ENCODE results near the gene HSD17B13.

The HSD17B13 gene, protein sequence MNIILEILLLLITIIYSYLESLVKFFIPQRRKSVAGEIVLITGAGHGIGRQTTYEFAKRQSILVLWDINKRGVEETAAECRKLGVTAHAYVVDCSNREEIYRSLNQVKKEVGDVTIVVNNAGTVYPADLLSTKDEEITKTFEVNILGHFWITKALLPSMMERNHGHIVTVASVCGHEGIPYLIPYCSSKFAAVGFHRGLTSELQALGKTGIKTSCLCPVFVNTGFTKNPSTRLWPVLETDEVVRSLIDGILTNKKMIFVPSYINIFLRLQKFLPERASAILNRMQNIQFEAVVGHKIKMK

DNA sequence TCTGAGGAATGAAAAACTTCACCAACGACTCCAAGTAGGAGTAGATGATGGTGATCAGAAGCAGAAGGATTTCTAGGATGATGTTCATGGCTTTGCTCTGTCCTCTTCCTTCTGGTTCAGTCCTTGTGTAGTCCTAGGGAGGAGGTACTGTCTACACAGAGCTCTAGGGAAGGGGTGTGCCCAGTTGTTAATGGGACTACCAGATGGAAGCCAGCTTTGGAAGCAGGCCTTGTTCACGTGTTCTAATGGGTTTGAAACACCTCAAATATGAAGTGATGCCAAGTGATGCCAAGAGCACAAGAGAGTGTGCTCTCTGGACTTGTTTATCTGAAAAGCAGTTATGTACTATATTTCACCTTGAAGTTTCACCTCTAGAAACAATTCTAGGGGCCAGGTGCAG, at the start of gene HSD17B13:
Gene HSD17B13, minus strand, starts transcription at position 129 of the 400 bp plus-strand sequence. Its CDS starts 41 bp downstream, at position 88.
- H3F3A ChIP-seq (ENCODE audit: insufficient read depth, low read length) = no peaks in the 10 kb centered on the region
- H3K9me2 ChIP-seq (ENCODE audit: low read depth, low read length) = no peaks in the 10 kb centered on the region
- H3K4me3 ChIP-seq (ENCODE audit: low read depth, low read length, poor library complexity, severe bottlenecking) = no peak within 1 kb of the TSS
- no peak for TF ChIP-seq EZH2 (IDR thresholded peaks at IDR 0.05; ENCODE audit: borderline replicate concordance, low read length)
- no peak for TF ChIP-seq CTCF (IDR thresholded peaks at IDR 0.05; ENCODE audit: low read length)
- no peaks in the 10 kb centered on the region for H3K79me2 ChIP-seq (ENCODE audit: insufficient read depth, low read length)
- no peak within 1 kb of the TSS for H3K27ac ChIP-seq (ENCODE audit: low read depth, low read length, poor library complexity, severe bottlenecking)
- no peak within 1 kb of the TSS for H3K4me2 ChIP-seq (ENCODE audit: low read length)
- H3K9ac ChIP-seq (ENCODE audit: low read length) = no peak within 1 kb of the TSS
- H3K9me3 ChIP-seq (ENCODE audit: low read length) = no peaks in the 10 kb centered on the region
- H3K27me3 ChIP-seq (ENCODE audit: insufficient read depth, low read length) = no peaks in the 10 kb centered on the region
- no peak within 1 kb of the TSS for H2AFZ ChIP-seq (ENCODE audit: low read length)
- no peaks in the 10 kb centered on the region for H3K4me1 ChIP-seq (ENCODE audit: insufficient read depth, low read length, severe bottlenecking)
- H3K36me3 ChIP-seq (ENCODE audit: insufficient read depth, low read length) = no peaks in the 10 kb centered on the region
- no peaks in the 10 kb centered on the region for H4K20me1 ChIP-seq (ENCODE audit: insufficient read depth, low read length)

- no peak overlapping the region for H3K4me2 ChIP-seq (ENCODE audit: low read length)
- H3K27ac ChIP-seq (ENCODE audit: low read depth, low read length, poor library complexity, severe bottlenecking) = no peak overlapping the region
- H3K9me3 ChIP-seq (ENCODE audit: low read length) = no peaks in the 10 kb centered on the region
- no peaks in the 10 kb centered on the region for H4K20me1 ChIP-seq (ENCODE audit: insufficient read depth, low read length)
- no peaks in the 10 kb centered on the region for H3K9me2 ChIP-seq (ENCODE audit: low read depth, low read length)
- H2AFZ ChIP-seq (ENCODE audit: low read length) = no peak overlapping the region
- no peaks in the 10 kb centered on the region for H3F3A ChIP-seq (ENCODE audit: insufficient read depth, low read length)
- no peaks in the 10 kb centered on the region for H3K4me1 ChIP-seq (ENCODE audit: insufficient read depth, low read length, severe bottlenecking)
- H3K9ac ChIP-seq (ENCODE audit: low read length) = no peak overlapping the region
- no peak overlapping the region for H3K4me3 ChIP-seq (ENCODE audit: low read depth, low read length, poor library complexity, severe bottlenecking)
- H3K36me3 ChIP-seq (ENCODE audit: insufficient read depth, low read length) = peaks cover 34% of the 10 kb centered on the region
- TF ChIP-seq EZH2 (IDR thresholded peaks at IDR 0.05; ENCODE audit: borderline replicate concordance, low read length) (no peak), CTCF (IDR thresholded peaks at IDR 0.05; ENCODE audit: low read length) (no peak)
- H3K79me2 ChIP-seq (ENCODE audit: insufficient read depth, low read length) = no peaks in the 10 kb centered on the region
- no peaks in the 10 kb centered on the region for H3K27me3 ChIP-seq (ENCODE audit: insufficient read depth, low read length)
Observed at GRCh38 chr4:87370068-87370467, 47.4 kb upstream of the HSD17B13 start.

GRCh38 chr4:87366521-87367162, 44.0 kb upstream of the HSD17B13 start:
- Histone ChIP-seq H3K27me3 (ENCODE audit: insufficient read depth, low read length) (no peaks in the 10 kb centered on the region), H4K20me1 (ENCODE audit: insufficient read depth, low read length) (no peaks in the 10 kb centered on the region), H3K4me3 (ENCODE audit: low read depth, low read length, poor library complexity, severe bottlenecking) (no peak overlapping the region), H3K4me2 (ENCODE audit: low read length) (no peak overlapping the region), H3K9me3 (ENCODE audit: low read length) (no peaks in the 10 kb centered on the region), H3F3A (ENCODE audit: insufficient read depth, low read length) (no peaks in the 10 kb centered on the region), H3K9me2 (ENCODE audit: low read depth, low read length) (no peaks in the 10 kb centered on the region), H3K36me3 (ENCODE audit: insufficient read depth, low read length) (peaks cover 35% of the 10 kb centered on the region), H3K9ac (ENCODE audit: low read length) (no peak overlapping the region), H3K79me2 (ENCODE audit: insufficient read depth, low read length) (no peaks in the 10 kb centered on the region), H3K4me1 (ENCODE audit: insufficient read depth, low read length, severe bottlenecking) (no peaks in the 10 kb centered on the region), H3K27ac (ENCODE audit: low read depth, low read length, poor library complexity, severe bottlenecking) (no peak overlapping the region), H2AFZ (ENCODE audit: low read length) (no peak overlapping the region)
- TF ChIP-seq CTCF (IDR thresholded peaks at IDR 0.05; ENCODE audit: low read length) (no peak), EZH2 (IDR thresholded peaks at IDR 0.05; ENCODE audit: borderline replicate concordance, low read length) (no peak)
